ENCODE data around the gene COPS2. TPM values are rescaled to one million over a fixed set of nuclear protein-coding genes. Genes with fewer than 3 reads are reported as not detected.
"Not testable (repeated sequence)": the region's sequence is repeated elsewhere in the genome, so short reads cannot be mapped to it uniquely, and the experiment has no call there.

The COPS2 gene
- total RNA-seq, 1 experiment from 2014 or later: 83.8 TPM

- ChIA-PET POLR2A (no interaction called here), CTCF (no interaction called here)
- no peaks in the 10 kb centered on the region for H3K4me1 Mint-ChIP-seq (ENCODE audit: low read depth, unreplicated experiment)
These were observed 30.1 kb upstream of the COPS2 start for GRCh38 chr15:49185473-49185872.

GRCh38 chr15:49183741-49184140 is 28.3 kb upstream of the COPS2 start:
- H3K4me1 Mint-ChIP-seq (ENCODE audit: low read depth, unreplicated experiment); CTCF ChIA-PET; H3K36me3 ChIP-seq (ENCODE audit: control insufficient read depth, insufficient read depth, low read length); H3K9me3 Mint-ChIP-seq (ENCODE audit: unreplicated experiment); BruUV-seq (replicated peaks); H3K27me3 Mint-ChIP-seq (ENCODE audit: insufficient read depth, unreplicated experiment); H3K9me3 ChIP-seq; H3K27ac Mint-ChIP-seq (ENCODE audit: unreplicated experiment); H3K4me3 ChIP-seq (ENCODE audit: low read depth, low read length); H3K27me3 ChIP-seq (replicated peaks; ENCODE audit: control insufficient read depth, insufficient read depth, low read length); H3K4me3 Mint-ChIP-seq (ENCODE audit: unreplicated experiment); POLR2A ChIA-PET; intact Hi-C loops (cut with micrococcal nuclease; ENCODE audit: unreplicated experiment); DNase-seq; H3K4me1 ChIP-seq: not testable (repeated sequence)
- peaks cover 10% of the 10 kb centered on the region for H3K36me3 Mint-ChIP-seq (ENCODE audit: insufficient read depth, unreplicated experiment)

More at GRCh38 chr15:49185473-49185872, 30.1 kb upstream of the COPS2 start:
- intact Hi-C loops (cut with micrococcal nuclease; ENCODE audit: unreplicated experiment): no loop called here
- DNase-seq: no peak
- peaks cover 1% of the 10 kb centered on the region; the same call in 1 of the 2 replicates for H3K36me3 ChIP-seq (ENCODE audit: control insufficient read depth, insufficient read depth, low read length)
- Mint-ChIP-seq H3K4me3 (ENCODE audit: unreplicated experiment) (no peak overlapping the region), H3K27ac (ENCODE audit: unreplicated experiment) (no peak overlapping the region), H3K36me3 (ENCODE audit: insufficient read depth, unreplicated experiment) (peaks cover 10% of the 10 kb centered on the region), H3K27me3 (ENCODE audit: insufficient read depth, unreplicated experiment) (no peaks in the 10 kb centered on the region), H3K9me3 (ENCODE audit: unreplicated experiment) (no peaks in the 10 kb centered on the region)
- no peaks in the 10 kb centered on the region for H3K27me3 ChIP-seq (replicated peaks; ENCODE audit: control insufficient read depth, insufficient read depth, low read length)
- no peak overlapping the region for H3K4me3 ChIP-seq (ENCODE audit: low read depth, low read length)
- TF ChIP-seq CTCF (IDR thresholded peaks at IDR 0.05; ENCODE audit: insufficient read depth in 1 of 2, low read depth in 1 of 2, low read length in 1 of 2, severe bottlenecking in 1 of 2, unreplicated experiment in 1 of 2): no peak
- H3K9me3 ChIP-seq: no peaks in the 10 kb centered on the region
- no peaks in the 10 kb centered on the region; the same call in 1 of the 2 replicates for H3K4me1 ChIP-seq
- BruUV-seq (replicated peaks): no TSS peak

GRCh38 chr15:49182128-49182527 is 26.7 kb upstream of the COPS2 start:
- BruUV-seq (replicated peaks): no TSS peak
- Mint-ChIP-seq H3K9me3 (ENCODE audit: unreplicated experiment) (no peaks in the 10 kb centered on the region), H3K36me3 (ENCODE audit: insufficient read depth, unreplicated experiment) (peaks cover 6% of the 10 kb centered on the region), H3K27me3 (ENCODE audit: insufficient read depth, unreplicated experiment) (no peaks in the 10 kb centered on the region), H3K27ac (ENCODE audit: unreplicated experiment) (no peak overlapping the region), H3K4me3 (ENCODE audit: unreplicated experiment) (no peak overlapping the region), H3K4me1 (ENCODE audit: low read depth, unreplicated experiment) (no peaks in the 10 kb centered on the region)
- H3K4me1 ChIP-seq: no peaks in the 10 kb centered on the region; the same call in 1 of the 2 replicates
- ChIA-PET CTCF (no interaction called here), POLR2A (no interaction called here)
- H3K27me3 ChIP-seq (replicated peaks; ENCODE audit: control insufficient read depth, insufficient read depth, low read length): no peaks in the 10 kb centered on the region
- intact Hi-C loops (cut with micrococcal nuclease; ENCODE audit: unreplicated experiment): no loop called here
- H3K36me3 ChIP-seq (ENCODE audit: control insufficient read depth, insufficient read depth, low read length): no peaks in the 10 kb centered on the region
- no peaks in the 10 kb centered on the region for H3K9me3 ChIP-seq
- DNase-seq: no peak
- no peak overlapping the region for H3K4me3 ChIP-seq (ENCODE audit: low read depth, low read length)
- TF ChIP-seq CTCF (IDR thresholded peaks at IDR 0.05; ENCODE audit: insufficient read depth in 1 of 2, low read depth in 1 of 2, low read length in 1 of 2, severe bottlenecking in 1 of 2, unreplicated experiment in 1 of 2): no peak

Data from Caco-2 (cell line).